NCI-H187 treated with DMSO at 0.1 percent for 48 hours (cell line): ENCODE data around the gene IL17A.

ENCODE experiments used
- DNase-seq: peaks from one replicate; lab custom pipeline; 2025; lab: John Stamatoyannopoulos, UW

Gene IL17A

DNA sequence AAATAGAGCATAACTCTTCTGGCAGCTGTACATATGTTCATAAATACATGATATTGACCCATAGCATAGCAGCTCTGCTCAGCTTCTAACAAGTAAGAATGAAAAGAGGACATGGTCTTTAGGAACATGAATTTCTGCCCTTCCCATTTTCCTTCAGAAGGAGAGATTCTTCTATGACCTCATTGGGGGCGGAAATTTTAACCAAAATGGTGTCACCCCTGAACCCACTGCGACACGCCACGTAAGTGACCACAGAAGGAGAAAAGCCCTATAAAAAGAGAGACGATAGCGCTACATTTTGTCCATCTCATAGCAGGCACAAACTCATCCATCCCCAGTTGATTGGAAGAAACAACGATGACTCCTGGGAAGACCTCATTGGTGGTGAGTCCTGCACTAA is at the start of gene IL17A:
Gene IL17A (plus strand): TSS at position 301 of the 400 bp plus-strand sequence. CDS start 57 bp downstream, at position 358.
- DNase-seq = no peak

DNA sequence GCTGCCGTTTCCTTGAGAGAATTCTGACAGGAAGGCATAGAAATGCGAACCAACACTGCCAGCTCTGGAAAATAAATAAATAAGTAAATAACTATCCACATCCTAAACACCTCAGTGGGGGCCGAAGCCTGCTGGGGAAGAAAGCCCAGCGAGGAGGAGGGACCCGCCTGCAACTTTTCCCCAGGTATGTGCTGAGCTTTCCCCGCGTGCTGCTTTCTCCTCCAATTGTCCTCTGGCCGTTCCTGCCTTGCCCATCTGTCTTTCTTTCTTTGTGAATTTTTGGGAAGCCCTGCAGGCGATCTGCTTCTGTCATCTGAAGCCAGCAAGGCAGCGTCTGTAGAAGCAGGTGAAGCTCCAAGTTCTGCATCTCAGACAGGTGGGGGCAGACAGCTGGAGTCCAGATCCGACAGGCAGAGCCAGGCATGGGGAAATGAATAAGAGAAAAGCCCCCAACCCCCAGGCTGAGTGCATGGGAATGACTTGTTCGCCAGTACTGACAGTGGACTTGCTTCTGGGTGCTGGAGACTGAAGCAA is 49.2 kb upstream of the IL17A start:
- no peak for DNase-seq

- no peak for DNase-seq
Measured at GRCh38 chr6:52138284-52138683, 47.9 kb upstream of the IL17A start.

DNA sequence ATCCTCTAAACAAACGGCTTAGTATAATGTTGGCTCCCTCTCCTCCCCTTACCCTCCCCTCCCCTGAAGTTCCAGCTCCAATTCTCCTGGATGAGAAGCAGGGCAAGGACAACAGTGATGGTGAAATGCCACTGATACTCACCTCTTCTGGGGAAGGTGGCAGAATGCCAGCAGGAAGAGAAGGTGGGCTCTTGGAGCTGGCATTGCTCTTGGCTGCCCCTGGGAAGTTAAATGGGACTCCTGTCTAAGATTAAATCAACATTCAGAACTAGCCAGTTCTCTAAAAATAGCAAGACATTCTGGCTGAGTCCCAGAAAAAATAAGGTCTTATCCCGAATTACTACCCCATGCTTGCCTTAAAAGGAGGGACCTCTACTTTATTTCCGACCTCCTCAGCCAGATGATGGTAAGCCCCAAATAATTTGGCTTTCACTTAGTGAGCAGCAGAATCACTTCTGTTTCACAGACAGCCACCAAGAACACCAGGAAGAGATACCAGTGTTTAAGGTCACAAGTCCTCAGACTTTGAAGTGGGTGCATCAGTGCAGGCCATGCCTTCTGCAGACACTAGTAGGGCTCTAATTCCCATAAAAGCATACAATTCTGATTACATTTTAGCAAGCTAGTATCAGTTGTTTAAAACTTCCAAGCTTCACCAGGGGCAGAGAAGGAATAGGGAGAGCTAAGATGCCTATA is 46.0 kb upstream of the IL17A start:
- DNase-seq = no peak

- DNase-seq = no peak
Measured at GRCh38 chr6:52141596-52141995, 44.6 kb upstream of the IL17A start.

DNA sequence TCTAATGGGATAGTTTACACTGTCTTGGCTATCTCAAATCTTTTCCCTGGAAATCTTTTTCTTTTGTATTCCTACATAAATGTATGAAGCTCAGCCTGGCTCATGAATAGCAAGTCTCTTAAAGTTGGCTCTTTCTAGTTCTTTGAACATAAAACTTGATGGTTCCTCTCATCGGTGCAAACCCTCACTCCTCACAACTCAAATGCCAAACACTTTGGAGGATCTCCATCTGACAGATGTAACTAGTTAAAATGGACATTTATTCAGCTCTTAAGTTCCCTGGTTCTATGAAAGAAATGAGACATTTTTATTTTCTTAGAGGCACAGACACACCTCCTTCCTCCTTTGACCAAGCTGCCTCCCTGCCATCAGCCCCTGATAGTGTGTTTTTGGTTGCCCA is 43.6 kb upstream of the IL17A start:
- DNase-seq = no peak

DNA sequence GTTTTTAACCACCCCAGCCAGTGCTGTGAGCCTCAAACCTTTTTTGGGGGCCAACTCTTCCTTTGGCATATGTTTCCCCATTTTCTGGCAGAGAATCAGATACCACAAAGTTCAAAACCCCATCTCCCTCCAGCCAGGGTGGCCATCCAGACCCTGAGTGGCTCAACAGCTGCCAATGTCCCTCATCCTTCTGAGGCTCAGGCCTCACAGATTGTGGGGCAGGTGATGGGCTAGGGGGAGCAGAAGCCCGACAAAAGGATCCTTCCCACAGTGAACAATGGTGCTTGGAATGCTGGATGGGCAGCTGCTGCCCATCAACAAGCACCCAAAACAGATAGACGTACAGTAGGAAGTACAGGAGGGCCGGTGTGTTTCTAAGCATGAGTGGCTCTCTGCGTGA is 42.6 kb upstream of the IL17A start:
- no peak for DNase-seq

- no peak for DNase-seq
Measured at GRCh38 chr6:52144196-52145076, 41.7 kb upstream of the IL17A start.

DNA sequence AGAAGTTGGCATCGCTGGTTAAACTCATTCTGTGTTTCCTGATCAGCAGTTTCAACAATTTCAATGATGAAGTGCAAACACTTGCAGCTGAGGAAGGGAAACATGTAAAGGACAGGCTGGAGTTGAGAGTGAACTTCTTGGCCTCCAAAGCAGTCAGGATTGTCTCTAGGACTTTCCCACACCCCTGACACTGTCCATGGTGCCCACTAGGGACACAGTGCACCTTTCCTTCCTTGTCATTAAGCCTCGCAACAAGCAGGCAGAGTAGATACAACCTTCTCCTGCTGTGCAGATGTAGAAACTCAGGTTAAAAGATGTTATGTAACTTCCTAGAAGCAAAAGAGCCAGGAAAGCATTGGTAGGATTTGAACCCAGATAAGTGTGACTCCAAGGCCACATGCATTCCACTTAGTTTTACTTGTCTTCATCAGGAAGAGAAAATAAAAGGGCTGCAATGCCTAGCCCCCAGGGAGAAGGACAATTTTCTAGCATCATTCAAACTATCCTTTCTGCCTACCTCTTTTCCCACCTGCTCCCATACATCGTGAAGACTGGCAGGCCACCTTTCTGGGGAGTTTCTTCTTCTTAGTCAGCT is 39.2 kb upstream of the IL17A start:
- no peak for DNase-seq

GRCh38 chr6:52149076-52149475 is 37.1 kb upstream of the IL17A start:
- DNase-seq = no peak

DNA sequence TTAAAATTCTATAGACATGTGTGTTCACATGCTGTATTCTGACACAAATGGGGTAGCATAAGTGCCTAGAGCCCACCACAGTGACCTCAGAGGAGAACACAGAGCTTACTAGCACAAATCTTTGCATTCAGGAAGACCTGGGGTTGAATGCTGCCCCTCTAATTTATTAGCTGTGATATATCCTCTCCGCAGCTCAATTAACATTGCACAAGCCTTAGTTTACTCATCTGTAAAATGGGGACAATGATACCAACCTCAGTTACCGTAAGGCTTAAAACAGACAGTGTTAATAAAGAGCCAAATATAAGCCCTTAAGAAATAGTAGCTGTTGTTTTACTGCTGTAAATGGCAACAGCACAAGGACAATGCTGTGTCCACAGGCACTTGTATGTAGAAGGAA is 36.2 kb upstream of the IL17A start:
- no peak for DNase-seq

GRCh38 chr6:52152070-52152423 is 34.1 kb upstream of the IL17A start:
- no peak for DNase-seq

DNA sequence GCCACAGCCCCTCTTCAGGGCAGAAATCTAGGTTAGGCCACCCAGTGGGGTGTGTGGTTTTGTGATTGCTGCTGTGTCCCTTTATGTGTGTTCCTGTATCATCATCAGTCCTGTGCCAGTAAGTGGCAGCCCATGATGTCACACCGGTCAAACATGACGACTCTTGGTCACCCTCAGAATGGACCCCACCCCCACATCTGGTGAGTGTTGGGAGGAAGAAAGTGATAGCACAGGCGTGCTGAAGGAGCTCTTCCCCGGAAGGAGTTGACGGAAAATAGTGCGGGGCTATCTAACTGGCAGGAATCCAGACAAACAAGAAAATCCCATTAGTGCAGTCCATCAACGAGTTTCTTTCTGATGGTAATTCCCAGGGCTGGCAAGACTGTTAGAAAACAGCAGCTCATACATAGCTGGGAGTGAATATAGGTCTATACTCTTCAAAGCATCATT is 33.4 kb upstream of the IL17A start:
- DNase-seq = no peak

- no peak for DNase-seq
Measured at GRCh38 chr6:52154381-52154780, 31.8 kb upstream of the IL17A start.

DNA sequence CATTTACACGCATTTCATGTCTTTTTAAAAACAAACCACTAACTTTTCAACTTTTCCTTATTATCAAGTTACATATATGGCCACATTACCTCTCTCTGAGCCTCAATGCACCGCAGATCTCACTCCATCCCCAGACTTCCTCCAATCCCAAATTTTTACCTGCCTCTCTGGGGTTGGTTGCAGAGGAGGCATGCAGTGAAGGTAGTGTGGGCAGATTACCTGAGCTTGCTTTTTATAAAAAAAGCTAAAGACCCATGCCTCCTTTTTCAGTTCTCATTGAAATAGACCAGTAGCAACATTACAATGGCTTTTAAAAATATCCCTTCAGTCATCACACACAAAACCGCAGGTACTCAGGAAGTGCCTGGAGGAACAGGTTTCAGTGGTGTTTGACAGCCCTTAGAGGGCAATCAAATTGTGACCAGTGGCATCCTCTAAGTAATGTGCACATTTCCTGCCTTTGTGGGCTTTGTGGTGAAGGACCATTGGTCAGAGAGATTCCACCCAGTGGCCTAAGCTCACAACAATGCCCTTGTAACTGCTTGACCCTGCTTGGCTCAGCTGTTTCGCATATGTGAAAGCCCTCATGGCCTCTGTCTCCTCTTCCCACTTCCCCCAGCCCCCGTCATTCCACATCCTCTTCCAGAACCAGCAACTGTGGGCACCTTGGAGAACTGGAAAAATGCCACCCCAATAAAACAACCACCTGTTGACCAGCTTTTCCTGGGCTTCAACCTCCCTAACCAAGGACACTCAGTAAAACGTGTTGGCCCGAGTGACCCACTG is 30.2 kb upstream of the IL17A start:
- DNase-seq = no peak

DNA sequence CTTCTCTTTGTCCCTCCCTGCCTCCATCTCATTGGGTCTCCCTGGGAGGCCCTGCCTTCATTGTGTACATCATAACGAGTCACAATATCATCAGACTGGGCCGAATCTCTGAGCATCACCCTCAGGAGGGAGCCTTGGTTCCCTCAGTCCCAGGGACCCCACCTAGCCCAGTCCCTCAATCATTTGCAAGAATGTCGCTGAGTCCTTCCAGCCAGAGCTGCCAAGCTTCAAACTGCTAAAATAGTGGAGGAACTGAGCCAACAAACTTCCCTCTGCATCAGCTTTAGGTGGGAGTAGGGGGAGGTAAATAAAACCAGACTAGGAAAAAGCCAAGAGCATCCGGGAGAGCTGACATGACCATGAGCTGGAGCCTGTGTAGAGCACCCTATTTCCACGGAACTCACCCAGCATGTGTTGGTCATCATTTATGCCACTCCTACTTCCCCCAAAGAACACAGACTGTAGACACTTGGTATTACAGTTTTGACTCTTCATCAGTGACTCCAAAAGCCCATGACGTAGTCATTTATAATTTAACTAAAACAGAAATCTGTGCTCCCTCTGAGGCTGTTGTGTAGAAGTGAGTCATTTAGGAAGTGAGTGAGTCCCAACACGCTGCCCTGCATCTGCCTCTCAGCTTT is 28.8 kb upstream of the IL17A start:
- DNase-seq = no peak

GRCh38 chr6:52160472-52161104 is 25.6 kb upstream of the IL17A start:
- no peak for DNase-seq

- DNase-seq = no peak
Measured at GRCh38 chr6:52161689-52162438, 24.3 kb upstream of the IL17A start.

GRCh38 chr6:52162940-52163908 is 23.0 kb upstream of the IL17A start:
- no peak for DNase-seq
